Mesenchymal stem cell (in vitro differentiated cells and primary cell): ENCODE measurements around the gene EFHC1.

Experiments used
- DNase-seq: peaks from one replicate; pipeline ENCODE4 v3.0.0-alpha.2; 2013
- H2AFZ ChIP-seq: one replicate; pipeline ENCODE4 v1.6.1; 2013; ENCODE audit warnings: low read depth, mild to moderate bottlenecking, control low read depth, inconsistent platforms, low read length, moderate library complexity
- H2AK5ac ChIP-seq: 2 replicates; pipeline ENCODE4 v1.6.1; 2013; ENCODE audit warnings: low read length, moderate library complexity, mild to moderate bottlenecking, inconsistent platforms; ENCODE audit not compliant: severe bottlenecking
- H2BK120ac ChIP-seq: one replicate; pipeline ENCODE4 v1.6.1; 2013; ENCODE audit warnings: low read depth, mild to moderate bottlenecking, inconsistent platforms, low read length, moderate library complexity
- H2BK12ac ChIP-seq, 2 experiments: one replicate each; pipeline ENCODE4 v1.6.1; 2013; ENCODE audit warnings: inconsistent platforms in 2 of 2, low read length in 2 of 2, mild to moderate bottlenecking in 2 of 2, moderate library complexity in 2 of 2, control low read depth in 1 of 2
- H2BK15ac ChIP-seq: one replicate; pipeline ENCODE4 v1.6.1; 2013; ENCODE audit warnings: mild to moderate bottlenecking, low read depth, inconsistent platforms; ENCODE audit not compliant: poor library complexity, severe bottlenecking
- H2BK5ac ChIP-seq: 2 replicates; pipeline ENCODE4 v1.6.1; 2013; ENCODE audit warnings: low read depth, mild to moderate bottlenecking, low read length, control low read depth, inconsistent platforms; ENCODE audit not compliant: poor library complexity, severe bottlenecking
- H3K14ac ChIP-seq, 2 experiments: one replicate each; pipeline ENCODE4 v1.6.1; 2013; ENCODE audit warnings: inconsistent platforms in 2 of 2, low read length in 2 of 2, control low read depth in 1 of 2, mild to moderate bottlenecking in 1 of 2, moderate library complexity in 1 of 2
- H3K18ac ChIP-seq, 2 experiments: one replicate each; pipeline ENCODE4 v1.6.1; 2013; ENCODE audit warnings: inconsistent platforms in 2 of 2, low read length in 2 of 2, control low read depth in 1 of 2, low read depth in 1 of 2, mild to moderate bottlenecking in 1 of 2
- H3K23ac ChIP-seq, 2 experiments: one replicate each; pipeline ENCODE4 v1.6.1; 2013; ENCODE audit warnings: inconsistent platforms in 2 of 2, low read length in 2 of 2, mild to moderate bottlenecking in 2 of 2, moderate library complexity in 2 of 2, control low read depth in 1 of 2
- H3K27ac ChIP-seq: 2 replicates; pipeline ENCODE4 v1.5.1; 2013; ENCODE audit warnings: mild to moderate bottlenecking, moderate library complexity, low read length, control low read depth, inconsistent platforms; ENCODE audit not compliant: poor library complexity, severe bottlenecking
- H3K27me3 ChIP-seq, 2 experiments: 2 replicates each; pipeline versions ENCODE4 v1.6.1 to v1.7.0; 2013; ENCODE audit warnings: low read length in 2 of 2, mild to moderate bottlenecking in 2 of 2, moderate library complexity in 2 of 2, control low read depth in 1 of 2, inconsistent platforms in 1 of 2; ENCODE audit not compliant: control insufficient read depth in 1 of 2, insufficient read depth in 1 of 2
- H3K36me3 ChIP-seq, 2 experiments: 2 replicates each; pipeline versions ENCODE4 v1.6.1 to v1.7.0; 2013; ENCODE audit warnings: low read length in 2 of 2, control low read depth in 1 of 2, inconsistent platforms in 1 of 2, low read depth in 1 of 2, mild to moderate bottlenecking in 1 of 2; ENCODE audit not compliant: insufficient read depth in 2 of 2, control insufficient read depth in 1 of 2
- H3K4ac ChIP-seq, 2 experiments: one replicate each; pipeline ENCODE4 v1.6.1; 2013; ENCODE audit warnings: inconsistent platforms in 2 of 2, low read length in 2 of 2, mild to moderate bottlenecking in 2 of 2, moderate library complexity in 2 of 2, control low read depth in 1 of 2, low read depth in 1 of 2
- H3K4me1 ChIP-seq: 2 replicates; pipeline ENCODE4 v1.6.1; 2013; ENCODE audit warnings: low read depth, low read length, control low read depth; ENCODE audit not compliant: control insufficient read depth, insufficient read depth
- H3K4me2 ChIP-seq: 2 replicates; pipeline ENCODE4 v1.6.1; 2013; ENCODE audit warnings: low read length, mild to moderate bottlenecking, inconsistent platforms; ENCODE audit not compliant: poor library complexity, severe bottlenecking
- H3K4me3 ChIP-seq, 2 experiments: 2 replicates each; pipeline versions ENCODE4 v1.5.1 to v1.7.0; 2013; ENCODE audit warnings: low read length in 2 of 2, mild to moderate bottlenecking in 2 of 2, control low read depth in 1 of 2, low read depth in 1 of 2; ENCODE audit not compliant: insufficient read depth in 1 of 2
- H3K79me1 ChIP-seq: replicated peaks from 2 replicates; pipeline ENCODE4 v1.6.1; 2013; ENCODE audit warnings: mild to moderate bottlenecking, control low read depth, low read length, inconsistent platforms; ENCODE audit not compliant: poor library complexity, severe bottlenecking
- H3K9ac ChIP-seq: 2 replicates; pipeline ENCODE4 v1.7.0; 2013; ENCODE audit warnings: mild to moderate bottlenecking, low read length, moderate library complexity
- H3K9me3 ChIP-seq: 2 replicates; pipeline ENCODE4 v1.7.0; 2013; ENCODE audit warnings: mild to moderate bottlenecking, low read length; ENCODE audit not compliant: control insufficient read depth
- H4K8ac ChIP-seq: one replicate; pipeline ENCODE4 v1.6.1; 2013; ENCODE audit warnings: inconsistent platforms, mild to moderate bottlenecking, low read length, moderate library complexity
- H4K91ac ChIP-seq: one replicate; pipeline ENCODE4 v1.6.1; 2013; ENCODE audit warnings: mild to moderate bottlenecking, low read length, inconsistent platforms
- WGBS: methylation state at CpG from one replicate; pipeline ENCODE4 v1.1.7; 2013; ENCODE audit warnings: mixed read lengths; 5-methylcytosine and 5-hydroxymethylcytosine counted together

EFHC1 gene

GRCh38 chr6:52500238-52501129 is 80.3 kb downstream of the EFHC1 start:
- H3K27me3 ChIP-seq = no peaks in the 10 kb centered on the region
- H3K27ac ChIP-seq = peak overlapping the region; percentile 78
- no peak overlapping the region for H3K4ac ChIP-seq
- WGBS = 98% methylated on average over 6 of the region's 9 CpGs
- DNase-seq = no peak
- no peak overlapping the region for H3K14ac ChIP-seq
- no peak overlapping the region for H2AFZ ChIP-seq
- no peak overlapping the region for H3K9ac ChIP-seq
- H4K8ac ChIP-seq = no peak overlapping the region
- no peak overlapping the region for H3K4me2 ChIP-seq
- no peak overlapping the region for H3K4me3 ChIP-seq
- no peak overlapping the region for H3K23ac ChIP-seq
- H2BK5ac ChIP-seq = no peak overlapping the region
- no peak overlapping the region for H2BK120ac ChIP-seq
- H2BK12ac ChIP-seq = no peak overlapping the region
- peak overlapping the region in 1 of 2 experiments; percentile 26 for H3K18ac ChIP-seq
- peak overlapping the region; percentile 42 for H2AK5ac ChIP-seq
- peaks cover 39% of the 10 kb centered on the region for H3K4me1 ChIP-seq
- no peak overlapping the region for H4K91ac ChIP-seq
- no peak overlapping the region for H2BK15ac ChIP-seq
- H3K36me3 ChIP-seq = peaks cover 58 to 91% of the 10 kb centered on the region in 2 experiments
- peaks cover 23% of the 10 kb centered on the region for H3K79me1 ChIP-seq
- H3K9me3 ChIP-seq = no peaks in the 10 kb centered on the region

DNA sequence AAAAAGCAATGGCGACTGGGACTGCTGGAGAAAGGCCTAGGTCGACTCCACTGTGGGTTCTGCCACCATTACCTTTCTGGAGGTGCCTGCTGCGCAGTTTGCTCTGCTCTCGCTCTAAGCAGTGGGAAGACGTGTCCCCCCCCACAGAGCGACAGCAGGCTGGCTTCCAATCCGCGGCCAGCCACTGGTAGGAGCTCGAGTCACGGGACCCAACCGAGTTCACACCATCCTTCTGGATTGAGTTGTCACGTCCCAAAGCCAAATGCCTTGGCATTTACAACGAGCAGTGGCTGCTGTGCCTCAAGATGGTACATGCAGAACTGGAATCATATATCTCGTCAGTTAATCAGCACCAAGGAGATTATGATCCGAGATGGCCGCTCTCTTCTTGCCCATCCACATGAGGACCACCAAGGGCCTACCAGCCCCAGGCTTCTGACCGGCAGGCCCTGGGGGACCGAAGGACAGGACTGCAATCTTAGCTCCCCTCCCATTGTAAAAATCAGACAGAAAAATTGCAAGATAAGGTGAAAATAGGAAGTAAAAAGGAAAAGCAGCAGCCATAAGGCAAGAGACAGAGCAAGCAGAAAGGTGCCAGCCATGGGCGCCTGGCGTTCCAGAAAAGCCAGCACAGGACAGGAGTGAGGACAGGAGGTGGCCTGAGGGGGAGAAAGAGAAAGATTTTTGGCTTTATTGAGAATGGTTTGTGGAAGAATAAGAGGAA is 82.3 kb downstream of the EFHC1 start:
- no peak overlapping the region for H3K4me2 ChIP-seq
- H2BK12ac ChIP-seq = no peak overlapping the region
- H3K9me3 ChIP-seq = no peaks in the 10 kb centered on the region
- H2BK120ac ChIP-seq = no peak overlapping the region
- WGBS = 95% methylated on average over 18 of the region's 20 CpGs
- H2BK15ac ChIP-seq = no peak overlapping the region
- no peak overlapping the region for H2BK5ac ChIP-seq
- H2AFZ ChIP-seq = no peak overlapping the region
- DNase-seq = no peak
- peak overlapping the region; percentile 70 for H2AK5ac ChIP-seq
- H3K4me3 ChIP-seq = no peak overlapping the region
- no peak overlapping the region for H3K14ac ChIP-seq
- no peak overlapping the region for H4K91ac ChIP-seq
- peaks cover 37% of the 10 kb centered on the region for H3K79me1 ChIP-seq
- H3K27ac ChIP-seq = peak overlapping the region; percentile 80
- H3K18ac ChIP-seq = peak overlapping the region in 1 of 2 experiments; percentile 48
- H3K27me3 ChIP-seq = no peaks in the 10 kb centered on the region
- H4K8ac ChIP-seq = no peak overlapping the region
- peaks cover 39% of the 10 kb centered on the region for H3K4me1 ChIP-seq
- H3K36me3 ChIP-seq = peaks cover 76 to 91% of the 10 kb centered on the region in 2 experiments
- no peak overlapping the region for H3K23ac ChIP-seq
- peak overlapping the region in 1 of 2 experiments; percentile 55 for H3K4ac ChIP-seq
- H3K9ac ChIP-seq = no peak overlapping the region

GRCh38 chr6:52503323-52503747 is 83.2 kb downstream of the EFHC1 start:
- WGBS = 66% methylated on average over 3 of the region's 5 CpGs
- no peak overlapping the region for H3K23ac ChIP-seq
- peak overlapping the region; percentile 36 for H2BK5ac ChIP-seq
- peaks cover 41% of the 10 kb centered on the region for H3K79me1 ChIP-seq
- H3K9ac ChIP-seq = peak overlapping the region; percentile 61
- peaks cover 85 to 92% of the 10 kb centered on the region in 2 experiments for H3K36me3 ChIP-seq
- H3K27me3 ChIP-seq = no peaks in the 10 kb centered on the region
- H3K14ac ChIP-seq = no peak overlapping the region
- H2BK15ac ChIP-seq = no peak overlapping the region
- peaks cover 39% of the 10 kb centered on the region for H3K4me1 ChIP-seq
- H3K18ac ChIP-seq = peak overlapping the region; percentile 70 to 95
- no peak overlapping the region for H3K4me3 ChIP-seq
- H4K8ac ChIP-seq = peak overlapping the region; percentile 58
- no peak overlapping the region for H2BK120ac ChIP-seq
- peak overlapping the region; percentile 80 for H3K27ac ChIP-seq
- H2BK12ac ChIP-seq = peak overlapping the region in 1 of 2 experiments; percentile 7
- no peak overlapping the region for H2AFZ ChIP-seq
- peak; percentile 65 for DNase-seq
- no peak overlapping the region for H4K91ac ChIP-seq
- H3K9me3 ChIP-seq = no peaks in the 10 kb centered on the region
- no peak overlapping the region for H3K4me2 ChIP-seq
- peak overlapping the region; percentile 87 for H2AK5ac ChIP-seq
- peak overlapping the region in 1 of 2 experiments; percentile 71 for H3K4ac ChIP-seq
